Testis (tissue), 2 donors: ENCODE data around the gene PHOSPHO1.

Source experiments
- POLR2A ChIP-seq: fragments of 450-650 bp; IDR thresholded peaks from one replicate; pipeline ENCODE4 v1.6.1; 2017; ENCODE audit warnings: antibody characterized with exemption, mild to moderate bottlenecking, moderate library complexity
- TF ChIP-seq, protein P1 (sequence below), 3 experiments: fragments of 450-650 bp in 2 of 3; fragments of 200-600 bp in 1 of 3; sonication (generic) in 1 of 3; IDR thresholded peaks; one replicate each; pipeline ENCODE4 v1.5.1; 2016 to 2019; ENCODE audit warnings: antibody characterized with exemption in 3 of 3, mild to moderate bottlenecking in 2 of 3, moderate library complexity in 1 of 3

DNA sequence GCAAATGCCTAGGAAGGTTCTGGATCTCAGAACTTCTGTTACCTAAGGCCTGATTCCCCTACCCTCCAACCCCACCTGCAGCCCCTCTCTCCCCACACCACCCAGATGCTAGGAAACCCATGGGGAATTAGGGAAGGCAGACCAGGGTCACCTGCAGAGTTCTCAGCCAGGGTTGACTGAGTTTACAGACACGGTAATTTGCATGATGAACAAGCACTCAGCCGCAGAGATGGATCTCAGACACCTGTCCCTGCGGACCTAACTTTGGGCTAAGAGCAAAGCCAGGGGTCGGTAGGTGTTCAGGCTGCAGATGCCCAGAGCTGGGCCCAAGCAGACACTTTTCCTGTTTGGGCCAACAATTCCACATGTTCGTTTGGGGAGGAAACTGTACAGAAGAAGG lies 17.2 kb downstream of the PHOSPHO1 start:
- TF ChIP-seq, protein P1, sequence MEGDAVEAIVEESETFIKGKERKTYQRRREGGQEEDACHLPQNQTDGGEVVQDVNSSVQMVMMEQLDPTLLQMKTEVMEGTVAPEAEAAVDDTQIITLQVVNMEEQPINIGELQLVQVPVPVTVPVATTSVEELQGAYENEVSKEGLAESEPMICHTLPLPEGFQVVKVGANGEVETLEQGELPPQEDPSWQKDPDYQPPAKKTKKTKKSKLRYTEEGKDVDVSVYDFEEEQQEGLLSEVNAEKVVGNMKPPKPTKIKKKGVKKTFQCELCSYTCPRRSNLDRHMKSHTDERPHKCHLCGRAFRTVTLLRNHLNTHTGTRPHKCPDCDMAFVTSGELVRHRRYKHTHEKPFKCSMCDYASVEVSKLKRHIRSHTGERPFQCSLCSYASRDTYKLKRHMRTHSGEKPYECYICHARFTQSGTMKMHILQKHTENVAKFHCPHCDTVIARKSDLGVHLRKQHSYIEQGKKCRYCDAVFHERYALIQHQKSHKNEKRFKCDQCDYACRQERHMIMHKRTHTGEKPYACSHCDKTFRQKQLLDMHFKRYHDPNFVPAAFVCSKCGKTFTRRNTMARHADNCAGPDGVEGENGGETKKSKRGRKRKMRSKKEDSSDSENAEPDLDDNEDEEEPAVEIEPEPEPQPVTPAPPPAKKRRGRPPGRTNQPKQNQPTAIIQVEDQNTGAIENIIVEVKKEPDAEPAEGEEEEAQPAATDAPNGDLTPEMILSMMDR (IDR thresholded peaks at IDR 0.05) = no peak
- no peak for TF ChIP-seq POLR2A
